ENCODE measurements around the gene RCOR2.

The RCOR2 gene

DNA sequence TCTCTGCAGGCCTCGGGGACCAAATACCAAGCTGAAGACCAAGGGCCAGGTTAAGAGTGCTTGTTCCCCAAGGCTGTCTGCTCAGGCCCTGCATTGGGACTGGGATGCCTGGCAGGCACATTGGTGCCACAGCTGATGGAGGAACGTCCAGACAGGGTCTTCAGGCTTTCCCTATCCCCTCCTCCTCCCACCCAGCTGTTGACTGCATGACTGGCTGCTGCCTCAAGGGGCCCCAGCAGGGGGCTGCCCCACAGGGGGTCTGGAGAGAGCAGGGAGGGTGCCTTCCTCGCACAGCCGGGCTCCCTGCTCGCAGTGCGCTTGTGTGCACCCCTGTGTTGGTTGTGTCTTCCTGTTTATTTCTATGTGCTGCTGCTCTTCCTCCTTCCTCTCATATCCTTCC lies 9.9 kb downstream of the RCOR2 start:
- DNase-seq (ENCODE audit: low spot score): no peak

DNA sequence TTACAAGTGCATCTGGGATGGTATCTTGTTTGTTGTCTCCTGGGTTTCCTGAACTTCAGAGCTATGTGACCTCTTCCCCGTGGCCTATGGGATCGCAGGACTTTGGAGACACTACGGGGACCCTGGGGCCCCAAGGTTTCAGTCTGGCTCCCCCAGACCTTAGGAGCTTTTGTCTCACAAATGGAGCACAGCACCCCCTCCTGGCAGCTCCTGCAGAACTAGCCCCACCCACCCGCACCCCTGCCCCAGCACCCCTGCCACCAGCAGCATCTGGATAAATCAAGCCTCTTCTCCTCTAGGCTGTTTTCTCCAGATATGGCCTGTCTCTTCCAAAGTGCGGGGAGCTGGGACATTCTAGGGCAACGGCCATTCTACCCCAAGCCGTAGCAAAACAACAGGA lies 10.4 kb downstream of the RCOR2 start:
- peak; percentile 54 for DNase-seq (ENCODE audit: low spot score)

DNA sequence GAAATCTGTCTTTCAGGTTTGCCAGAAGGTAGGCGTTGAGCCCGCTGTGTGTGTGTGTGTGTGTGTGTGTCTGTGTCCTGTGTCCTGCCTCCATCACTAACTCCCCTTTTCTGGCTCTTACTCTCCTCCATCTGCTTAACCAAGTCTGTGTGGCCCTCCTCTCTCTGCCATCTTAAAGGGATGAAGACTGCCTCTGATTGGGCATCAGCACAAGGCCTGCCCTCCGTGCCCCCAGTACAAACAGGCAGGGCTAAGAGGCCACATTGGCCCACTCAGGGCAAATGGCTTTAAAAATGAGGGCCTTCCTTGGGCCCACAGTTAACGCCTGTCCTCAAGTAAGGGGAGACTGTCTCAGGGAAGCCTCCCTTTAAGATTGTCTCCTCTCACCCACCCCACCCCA lies 10.9 kb downstream of the RCOR2 start:
- no peak for DNase-seq (ENCODE audit: low spot score)

DNA sequence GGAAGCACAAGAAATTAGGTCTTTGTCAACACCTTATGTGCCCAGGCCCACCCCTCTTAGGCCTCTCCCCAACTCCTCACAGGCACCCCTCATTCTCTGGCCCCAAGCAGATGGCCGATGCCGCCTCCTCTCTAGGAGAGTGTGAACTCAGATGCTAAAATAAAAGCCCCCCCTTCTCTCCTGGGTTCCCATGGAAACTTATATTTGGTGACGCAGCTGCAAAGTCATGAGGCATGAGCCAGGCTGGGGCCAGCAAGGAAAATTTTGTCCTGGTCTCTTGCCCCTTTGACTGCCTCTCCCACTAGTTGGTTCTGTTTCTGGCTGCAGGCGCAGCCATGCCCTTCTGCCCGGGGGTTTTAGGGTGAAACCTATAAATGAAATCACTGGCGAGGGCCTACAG lies 11.8 kb downstream of the RCOR2 start:
- no peak for DNase-seq (ENCODE audit: low spot score)

DNA sequence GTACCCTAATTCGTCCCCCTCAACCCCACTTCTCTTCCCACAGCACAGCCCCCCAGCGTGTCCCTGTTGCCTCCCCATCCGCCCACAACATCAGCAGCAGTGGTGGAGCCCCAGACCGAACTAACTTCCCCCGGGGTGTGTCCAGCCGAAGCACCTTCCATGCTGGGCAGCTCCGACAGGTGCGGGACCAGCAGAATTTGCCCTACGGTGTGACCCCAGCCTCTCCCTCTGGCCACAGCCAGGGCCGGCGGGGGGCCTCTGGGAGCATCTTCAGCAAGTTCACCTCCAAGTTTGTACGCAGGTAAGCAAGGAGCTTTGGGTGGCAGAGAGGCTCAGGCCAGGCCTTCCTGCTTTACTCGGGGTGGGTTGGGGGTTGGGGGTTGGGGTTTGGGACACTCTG lies 12.2 kb downstream of the RCOR2 start:
- no peak for DNase-seq (ENCODE audit: low spot score)

DNA sequence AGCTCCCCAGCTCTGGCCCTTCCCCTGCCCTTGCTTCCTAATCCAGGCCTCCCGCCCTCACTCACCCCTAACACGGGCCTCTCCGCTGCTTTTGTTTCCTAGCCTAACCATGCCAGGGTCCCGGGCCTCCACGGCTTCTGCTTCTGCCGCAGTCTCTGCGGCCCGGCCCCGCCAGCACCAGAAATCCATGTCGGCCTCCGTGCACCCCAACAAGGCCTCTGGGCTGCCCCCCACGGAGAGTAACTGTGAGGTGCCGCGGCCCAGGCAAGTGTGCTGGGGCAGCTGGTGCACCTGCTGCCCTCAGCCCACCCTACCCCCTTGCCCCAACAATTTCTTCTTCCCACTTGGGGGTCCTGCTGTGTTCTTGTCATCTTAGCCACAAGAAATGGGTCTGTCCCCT lies 13.1 kb downstream of the RCOR2 start:
- DNase-seq (ENCODE audit: low spot score): no peak

DNA sequence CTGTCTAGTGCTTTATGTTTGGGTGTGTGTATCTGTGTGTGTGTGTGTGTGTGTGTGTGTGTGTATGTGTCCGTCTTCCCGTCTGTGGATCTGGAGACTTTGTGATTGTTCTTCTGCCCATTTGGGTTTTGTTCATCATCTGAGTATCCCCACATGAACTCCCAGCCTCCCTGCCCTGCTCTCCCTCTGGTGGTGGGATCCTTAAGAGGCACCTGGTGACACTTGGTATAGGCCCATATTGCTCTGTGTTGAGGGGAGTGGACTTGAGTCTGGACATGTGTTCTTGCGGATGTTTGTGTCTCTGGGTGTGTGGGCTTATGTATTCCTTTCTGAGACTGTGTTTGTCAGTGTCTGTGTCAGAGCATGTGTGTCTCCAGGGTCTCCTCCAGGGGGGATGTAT lies 15.3 kb downstream of the RCOR2 start:
- no peak for DNase-seq (ENCODE audit: low spot score)

DNA sequence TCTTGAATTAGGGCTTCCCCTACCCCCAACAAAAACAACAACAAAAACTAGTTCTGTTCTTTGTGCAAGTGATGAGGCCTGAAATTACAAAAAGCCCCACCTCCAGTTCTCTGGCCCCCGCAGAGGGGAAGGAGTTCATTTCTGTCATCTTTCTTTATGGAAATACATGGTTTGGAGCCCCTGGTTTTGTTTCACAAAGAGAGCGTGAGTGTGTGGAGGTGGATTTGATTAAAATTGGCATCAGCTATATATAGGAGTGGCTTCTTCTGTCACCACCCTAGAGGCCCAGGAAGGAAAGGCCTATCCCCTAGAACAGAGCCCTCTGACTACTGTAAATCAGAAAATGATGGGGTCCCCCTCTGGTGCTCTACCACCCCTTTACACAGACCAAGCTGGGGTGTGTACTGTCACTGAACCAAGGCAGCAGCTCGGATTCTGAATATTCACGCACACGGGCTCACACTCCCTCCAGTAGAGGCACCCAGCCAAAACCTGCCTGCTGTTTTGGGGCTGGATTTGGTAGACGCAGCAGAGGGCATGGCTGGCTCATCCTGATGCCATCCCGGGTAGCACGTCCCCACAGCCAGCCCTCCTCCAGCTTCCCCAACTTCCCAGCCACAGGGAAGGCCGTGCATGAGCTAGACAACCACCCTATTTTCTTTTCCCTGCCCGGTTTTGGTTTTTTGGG lies 19.4 kb downstream of the RCOR2 start:
- no peak for DNase-seq (ENCODE audit: low spot score)

DNA sequence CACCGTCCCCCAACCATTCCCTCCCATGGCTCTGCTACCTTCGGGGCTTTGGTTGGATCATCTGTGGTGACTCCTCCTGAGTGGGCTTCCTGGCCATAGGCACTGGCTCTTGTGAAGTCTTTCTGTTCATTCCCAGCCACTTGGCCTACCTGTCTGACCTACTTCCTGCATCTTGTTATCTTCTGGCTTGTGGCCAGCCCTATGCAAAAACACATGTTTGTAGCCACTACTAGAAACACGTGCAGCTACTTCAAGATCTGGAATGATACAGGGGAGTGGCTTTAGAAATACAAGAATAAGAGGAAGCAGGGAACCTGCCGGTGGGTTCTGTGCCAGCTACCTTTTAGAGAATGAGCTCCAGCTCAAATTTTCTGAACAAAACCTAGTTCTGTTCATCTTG lies 20.9 kb downstream of the RCOR2 start:
- DNase-seq (ENCODE audit: low spot score): no peak

DNA sequence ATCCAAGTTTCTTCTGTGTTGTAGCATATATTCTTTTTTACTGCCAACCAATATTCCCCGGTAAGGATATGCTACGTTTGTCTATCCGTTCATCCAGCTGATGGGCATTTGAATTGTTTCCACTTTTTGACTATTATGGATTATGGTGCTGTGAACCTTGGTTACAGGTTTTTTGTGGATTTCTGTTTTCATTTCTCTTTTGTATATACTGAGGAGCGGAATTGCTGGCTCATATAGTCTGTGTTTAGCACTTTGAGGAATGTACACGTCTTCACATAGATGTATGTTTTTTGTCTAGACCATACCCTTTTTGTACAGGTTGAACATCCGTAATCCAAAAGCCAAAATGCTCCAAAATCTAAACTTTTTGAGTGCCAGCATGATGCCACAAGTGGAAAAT lies 23.6 kb downstream of the RCOR2 start:
- no peak for DNase-seq (ENCODE audit: low spot score)

DNA sequence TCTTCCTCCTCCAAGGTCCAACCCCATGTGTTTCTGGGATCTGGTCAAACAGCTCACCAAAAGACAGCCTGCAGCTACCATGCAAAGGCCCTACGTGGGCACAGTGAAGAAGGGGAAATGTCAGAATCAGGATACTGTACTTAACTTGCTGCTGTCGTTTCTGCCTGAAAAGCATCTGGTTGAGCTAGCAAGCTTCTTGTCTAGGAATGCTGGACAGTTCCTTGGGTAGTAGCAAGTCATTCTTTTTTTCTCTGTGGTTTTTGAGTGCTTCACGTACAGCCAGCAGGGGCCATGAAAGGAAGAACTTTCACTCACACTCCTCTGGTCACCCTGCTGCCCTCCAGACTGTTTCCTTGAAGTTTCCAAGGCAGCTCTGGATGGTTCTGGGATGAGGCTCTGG lies 24.7 kb downstream of the RCOR2 start:
- no peak for DNase-seq (ENCODE audit: low spot score)

DNA sequence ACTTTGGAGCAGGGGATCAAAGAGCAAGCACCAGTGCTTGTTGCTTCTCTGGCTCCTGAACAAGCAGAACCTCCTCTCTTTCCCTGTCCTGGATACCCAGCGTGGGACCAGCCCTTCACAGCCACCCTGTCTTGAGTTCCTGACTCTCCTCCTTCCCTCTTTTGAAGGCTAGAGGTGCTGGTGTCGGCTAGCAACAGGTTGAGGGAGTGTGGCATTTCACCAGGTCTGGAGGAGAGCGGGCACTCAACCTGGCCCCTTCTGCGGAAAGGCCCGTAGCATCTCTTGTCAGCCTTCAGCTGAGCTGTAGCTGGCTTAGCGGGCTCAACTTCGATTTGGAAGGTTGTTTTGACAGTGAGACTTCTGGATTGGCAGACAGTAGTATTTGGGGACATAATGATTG lies 26.6 kb downstream of the RCOR2 start:
- no peak for DNase-seq (ENCODE audit: low spot score)

DNA sequence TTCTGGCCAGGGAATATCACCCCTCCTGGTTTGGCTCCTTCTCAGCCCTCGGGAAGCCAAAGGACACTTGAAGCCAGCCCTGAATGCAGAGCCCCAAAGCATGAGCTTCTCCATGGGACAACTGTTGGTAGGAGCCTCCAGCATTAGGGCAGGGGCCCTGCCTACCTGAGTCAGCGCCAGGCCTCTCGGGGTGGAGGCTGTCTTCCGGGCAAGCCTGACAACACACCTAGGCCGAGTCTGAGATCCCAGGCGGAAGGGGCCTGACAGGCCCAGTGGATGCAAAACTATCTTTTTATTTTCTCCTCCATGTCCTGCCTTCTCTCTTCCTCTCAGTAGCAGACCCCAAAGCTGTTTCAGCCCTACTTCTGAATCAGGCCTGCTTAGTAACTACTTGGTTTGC lies 27.6 kb downstream of the RCOR2 start:
- DNase-seq (ENCODE audit: low spot score): no peak

DNA sequence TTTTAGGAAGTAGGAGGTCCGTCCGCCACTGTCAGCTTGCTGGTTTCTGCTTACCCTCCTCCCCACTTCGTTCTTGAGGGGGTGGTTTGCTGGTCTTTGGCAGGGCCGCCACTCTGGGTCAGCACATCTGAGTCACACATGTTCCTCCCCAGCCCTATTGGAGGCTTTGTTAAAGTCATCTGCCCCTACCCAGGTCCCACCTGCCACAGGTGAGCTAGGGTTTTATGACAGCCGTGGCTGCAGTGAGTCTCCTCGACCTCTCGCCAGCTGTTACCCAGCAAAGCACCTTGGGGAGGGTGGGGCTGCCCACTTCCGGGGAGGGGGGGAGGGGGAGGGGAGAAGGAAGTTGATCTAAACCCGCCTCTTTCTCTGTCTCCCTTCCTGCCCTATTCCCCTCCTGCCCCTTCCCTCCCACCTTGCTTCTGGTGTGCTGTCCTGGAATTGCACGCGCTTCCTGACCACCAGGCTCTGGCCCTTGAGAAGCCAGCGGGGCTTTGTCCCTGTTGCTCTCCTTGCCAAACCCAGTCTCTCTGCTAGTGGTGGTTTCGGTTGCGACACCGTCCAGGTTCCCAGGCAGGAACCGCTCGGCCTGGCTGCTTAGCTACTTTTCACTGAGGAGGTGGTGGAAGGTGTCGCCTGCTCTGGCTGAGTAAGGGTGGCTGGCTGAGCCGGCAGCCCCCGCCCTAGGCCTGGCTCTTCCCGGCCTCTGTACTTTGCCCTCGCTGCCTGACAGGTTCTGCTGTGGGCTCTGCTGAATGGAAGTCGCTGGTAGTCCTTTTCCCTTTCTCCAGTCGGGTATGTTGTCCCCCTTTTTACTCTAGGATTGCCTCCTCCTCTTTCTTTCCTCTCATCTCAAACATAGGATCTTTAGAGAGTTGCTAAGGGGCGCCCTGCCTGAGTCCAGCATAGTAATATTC lies 28.5 kb downstream of the RCOR2 start:
- DNase-seq (ENCODE audit: low spot score): peak; percentile 73

DNA sequence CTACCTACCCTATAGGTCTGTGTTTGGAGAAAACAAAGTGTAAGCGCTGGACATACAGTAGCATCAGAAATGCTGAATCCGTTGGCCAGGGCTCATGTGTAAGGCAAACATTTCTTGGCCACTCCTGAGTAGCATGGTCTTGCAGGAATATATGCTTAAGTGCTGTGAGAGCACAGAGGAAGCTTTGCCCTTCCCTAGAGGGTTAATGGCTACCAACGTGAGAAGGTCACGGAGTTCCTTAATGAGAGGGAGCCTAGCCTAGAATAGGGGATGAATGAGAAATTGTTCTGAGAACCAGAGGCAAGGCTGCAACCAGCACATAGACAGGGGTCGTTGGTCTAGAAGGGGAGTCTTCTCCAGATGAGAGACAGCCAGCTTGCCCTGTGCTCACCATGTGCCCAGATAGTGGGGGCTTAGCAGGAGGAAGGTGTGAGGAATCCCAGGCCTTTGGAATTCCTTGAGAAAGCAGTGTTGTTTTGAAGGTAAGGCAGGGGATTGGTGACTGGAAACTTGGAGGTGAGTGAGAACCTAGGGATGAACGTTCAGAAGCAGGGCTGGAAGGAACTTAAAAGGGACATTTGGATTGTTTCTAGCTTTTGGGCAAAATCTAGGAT lies 29.5 kb downstream of the RCOR2 start:
- no peak for DNase-seq (ENCODE audit: low spot score)

DNA sequence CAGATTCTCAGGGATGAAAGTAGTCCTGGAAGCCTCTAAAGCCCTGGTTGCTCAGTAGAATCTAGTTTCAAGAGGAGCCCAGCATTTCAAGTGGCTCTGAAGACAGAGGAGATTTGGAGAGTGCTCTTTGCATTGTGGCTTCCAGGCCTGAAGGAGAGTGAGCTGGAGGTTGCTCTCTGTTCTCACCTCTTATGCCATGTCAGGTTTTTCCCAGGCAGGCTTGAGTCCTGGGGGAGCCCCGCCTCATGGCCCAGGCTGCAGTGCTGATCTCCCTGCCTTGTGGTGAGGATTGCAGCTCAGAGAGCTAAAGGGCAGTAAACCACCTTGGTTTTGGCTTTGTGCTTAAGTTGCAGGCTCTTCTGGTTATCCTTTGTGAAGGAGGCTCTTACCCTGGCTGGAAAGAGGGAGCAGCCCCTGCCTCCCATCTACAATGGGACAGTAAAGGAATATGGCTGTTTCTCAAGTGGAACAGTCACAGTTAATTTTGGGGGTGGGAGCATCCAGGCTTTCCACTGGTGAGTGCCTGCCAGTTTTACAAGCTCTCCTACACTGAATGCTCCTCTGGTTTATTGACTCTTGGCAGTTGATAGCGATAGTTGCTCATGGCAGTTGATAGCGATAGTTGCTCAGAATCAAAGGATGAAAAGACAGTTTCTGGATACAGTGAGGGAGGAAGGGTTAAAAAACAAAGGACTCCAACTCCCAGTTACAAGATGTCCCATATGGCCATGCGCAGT lies 32.6 kb downstream of the RCOR2 start:
- DNase-seq (ENCODE audit: low spot score): no peak

DNA sequence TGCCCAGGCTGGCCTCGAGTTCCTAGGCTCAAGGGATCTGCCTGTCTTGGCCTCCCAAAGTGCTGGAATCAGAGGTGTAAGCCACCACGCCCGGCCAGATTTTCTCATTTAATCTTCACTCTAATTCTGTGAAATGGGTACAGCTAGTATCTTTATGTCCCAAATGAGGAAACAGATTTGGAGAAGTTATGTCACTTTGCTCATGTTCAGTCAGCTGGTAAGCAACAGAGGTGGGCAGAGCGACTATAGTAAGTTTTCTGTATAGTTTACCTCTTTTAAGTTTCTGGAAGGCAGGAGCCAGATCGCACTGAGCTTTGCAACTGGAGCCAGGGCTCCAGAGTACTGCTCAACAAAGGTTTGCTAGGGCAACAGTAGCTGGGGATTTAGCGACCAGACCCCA lies 33.2 kb downstream of the RCOR2 start:
- no peak for DNase-seq (ENCODE audit: low spot score)

DNA sequence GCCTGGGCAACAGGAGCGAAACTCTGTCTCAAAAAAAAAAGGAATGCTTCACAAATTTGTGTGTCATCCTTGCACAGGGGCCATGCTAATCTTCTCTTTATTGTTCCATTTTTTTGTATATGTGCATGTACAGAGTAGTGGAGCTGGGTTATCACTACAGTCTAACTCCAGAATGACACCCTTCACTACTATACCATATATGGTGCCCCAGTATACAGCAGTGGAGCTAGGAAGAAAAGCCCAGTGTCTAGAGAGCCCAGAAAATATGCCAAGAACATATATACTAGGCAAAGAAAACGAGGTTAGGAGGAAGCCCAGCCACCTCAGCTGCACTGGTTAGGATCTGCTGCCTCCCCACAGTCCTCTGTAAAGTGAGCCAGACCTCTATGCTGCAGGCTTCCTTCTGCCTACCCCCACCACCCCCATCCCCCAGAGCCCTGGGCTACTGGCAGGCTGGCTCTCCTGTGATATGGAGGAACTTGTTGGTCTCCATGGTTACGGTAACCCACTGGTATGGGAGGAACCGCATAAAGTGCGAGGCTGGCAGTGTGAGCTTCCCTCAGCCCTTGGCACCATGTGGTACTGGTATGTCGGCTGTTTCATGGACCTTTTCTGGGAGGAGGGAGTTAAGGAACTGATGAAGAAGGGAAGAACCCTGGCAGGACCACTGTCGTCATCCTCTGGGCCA lies 34.3 kb downstream of the RCOR2 start:
- DNase-seq (ENCODE audit: low spot score): no peak

DNA sequence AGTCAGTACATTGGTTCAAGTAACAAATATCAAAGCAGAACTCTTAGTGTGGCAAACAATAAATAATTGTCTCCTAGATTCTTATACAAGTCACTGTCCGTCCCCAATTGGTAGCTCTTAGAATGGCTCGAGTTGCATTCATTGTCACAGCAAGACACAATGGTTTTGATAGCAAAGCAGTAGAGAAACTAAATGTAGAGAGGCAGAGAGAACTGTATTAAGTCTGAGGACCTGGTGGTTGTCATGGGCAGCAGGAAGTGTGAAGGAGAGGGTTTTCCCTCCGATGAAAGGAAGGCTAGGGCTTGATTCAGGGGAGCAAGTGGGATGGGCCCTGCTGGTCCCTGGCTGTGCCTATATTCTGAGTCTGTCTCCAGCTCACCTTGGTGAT lies 36.6 kb downstream of the RCOR2 start:
- no peak for DNase-seq (ENCODE audit: low spot score)

DNA sequence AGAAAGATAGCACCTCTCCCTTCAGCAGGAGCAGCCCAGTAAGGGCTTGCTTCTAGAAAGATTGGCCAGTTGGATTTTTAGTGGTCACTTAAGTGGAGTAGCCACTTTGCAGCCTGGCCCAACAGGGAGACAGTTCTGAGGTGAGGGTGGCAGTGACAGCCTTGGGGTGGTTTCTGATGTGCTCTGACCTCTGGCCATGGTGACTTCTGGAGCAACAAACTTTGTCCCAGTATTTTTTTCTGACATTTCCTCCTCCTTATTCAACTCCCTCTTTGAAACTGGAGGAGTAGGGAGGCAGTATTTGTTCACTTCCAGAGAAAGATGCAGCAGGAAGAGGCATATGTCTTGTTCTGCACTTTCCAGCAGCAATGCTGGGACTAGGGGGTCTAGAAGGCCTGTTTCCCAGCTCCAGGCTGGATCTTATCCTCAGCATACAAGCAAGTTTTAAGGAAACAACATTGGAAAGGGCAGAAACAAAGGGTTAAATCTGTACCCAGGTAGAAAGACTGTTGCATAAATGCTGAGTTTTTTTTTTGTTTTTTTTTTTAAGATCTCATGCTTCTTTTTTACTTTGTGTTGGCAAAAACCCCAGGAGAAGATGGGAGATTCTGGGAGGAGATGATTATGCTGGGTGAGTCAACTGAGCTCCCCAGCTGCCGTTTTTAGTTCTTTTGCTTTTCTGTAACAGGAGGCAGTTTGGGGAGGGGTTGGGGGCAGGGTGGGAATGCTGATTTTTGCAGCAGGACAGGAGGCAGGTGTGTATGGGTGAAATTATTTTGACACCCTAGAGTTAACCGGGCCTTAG lies 37.2 kb downstream of the RCOR2 start:
- DNase-seq (ENCODE audit: low spot score): peak; percentile 82

DNA sequence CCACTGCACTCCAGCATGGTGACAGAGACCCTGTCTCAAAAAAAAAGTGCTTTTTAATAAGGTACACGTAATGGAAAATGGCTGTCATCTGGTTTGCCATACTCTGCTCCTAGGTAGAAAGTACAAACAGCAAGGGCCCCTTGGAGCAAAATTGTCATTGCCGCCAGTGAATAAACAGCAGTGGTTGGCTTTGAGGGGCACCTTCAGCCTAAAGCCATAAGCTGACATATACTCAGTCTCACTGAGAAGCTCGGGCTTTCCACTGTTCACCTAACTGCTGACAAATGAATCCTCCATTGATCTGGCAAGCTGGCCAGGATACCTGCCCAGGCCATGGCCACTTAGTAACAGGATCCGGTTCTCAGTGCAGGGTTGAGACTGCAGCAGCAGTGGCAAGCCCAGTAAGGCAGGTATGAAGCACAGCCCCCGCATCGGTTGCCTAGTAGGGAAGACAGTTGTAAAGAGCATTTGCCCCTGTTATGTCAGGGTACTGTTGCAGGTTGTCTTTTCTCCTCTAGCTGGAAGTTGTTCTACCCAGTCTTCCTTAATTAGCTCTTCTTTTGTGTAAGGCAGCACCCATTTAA lies 39.2 kb downstream of the RCOR2 start:
- no peak for DNase-seq (ENCODE audit: low spot score)

All from GM03348 (cell line).